Skeletal muscle satellite cell (primary cell): ENCODE measurements around the gene ARHGAP15.
A peak's percentile ranks its signal among the peaks of the same experiment; 100 is the strongest.

Experiments used
- H3K27me3 ChIP-seq: 2 replicates; pipeline ENCODE4 v1.7.0; 2013; ENCODE audit warnings: low read length; ENCODE audit not compliant: control insufficient read depth, insufficient read depth
- H3K36me3 ChIP-seq: 2 replicates; pipeline ENCODE4 v1.7.0; 2013; ENCODE audit warnings: mild to moderate bottlenecking, control low read depth, low read length; ENCODE audit not compliant: insufficient read depth
- H3K4me1 ChIP-seq: 2 replicates; pipeline ENCODE4 v1.7.0; 2013; ENCODE audit warnings: low read length; ENCODE audit not compliant: control insufficient read depth, insufficient read depth
- H3K4me2 ChIP-seq: 2 replicates; pipeline ENCODE4 v1.7.0; 2013; ENCODE audit warnings: mild to moderate bottlenecking, low read length
- H3K4me3 ChIP-seq: 2 replicates; pipeline ENCODE4 v1.7.0; 2013; ENCODE audit warnings: low read length
- H3K9ac ChIP-seq: 2 replicates; pipeline ENCODE4 v1.7.0; 2013; ENCODE audit warnings: mild to moderate bottlenecking, low read depth, low read length, moderate library complexity
- H3K9me3 ChIP-seq: replicated peaks from 2 replicates; pipeline ENCODE4 v1.7.0; 2013; ENCODE audit warnings: mild to moderate bottlenecking, control low read depth, low read length

Gene ARHGAP15

GRCh38 chr2:143333168-143333791 lies 204.1 kb downstream of the ARHGAP15 start:
- no peaks in the 10 kb centered on the region for H3K4me1 ChIP-seq
- H3K36me3 ChIP-seq, result no peaks in the 10 kb centered on the region
- H3K9ac ChIP-seq, result no peak overlapping the region
- H3K4me2 ChIP-seq, result no peak overlapping the region
- no peak overlapping the region for H3K4me3 ChIP-seq
- H3K9me3 ChIP-seq, result no peaks in the 10 kb centered on the region
- H3K27me3 ChIP-seq, result no peaks in the 10 kb centered on the region

GRCh38 chr2:143333847-143334246 lies 204.6 kb downstream of the ARHGAP15 start:
- no peaks in the 10 kb centered on the region for H3K9me3 ChIP-seq
- no peaks in the 10 kb centered on the region for H3K36me3 ChIP-seq
- no peak overlapping the region for H3K4me3 ChIP-seq
- no peaks in the 10 kb centered on the region for H3K4me1 ChIP-seq
- no peaks in the 10 kb centered on the region for H3K27me3 ChIP-seq
- H3K9ac ChIP-seq, result no peak overlapping the region
- no peak overlapping the region for H3K4me2 ChIP-seq

- H3K4me1 ChIP-seq, result no peaks in the 10 kb centered on the region
- no peak overlapping the region for H3K4me2 ChIP-seq
- no peaks in the 10 kb centered on the region for H3K27me3 ChIP-seq
- no peak overlapping the region for H3K4me3 ChIP-seq
- H3K9me3 ChIP-seq, result no peaks in the 10 kb centered on the region
- H3K9ac ChIP-seq, result no peak overlapping the region
- no peaks in the 10 kb centered on the region for H3K36me3 ChIP-seq
These were observed 205.6 kb downstream of the ARHGAP15 start for GRCh38 chr2:143334837-143335236.

GRCh38 chr2:143336719-143337210 lies 207.5 kb downstream of the ARHGAP15 start:
- no peaks in the 10 kb centered on the region for H3K9me3 ChIP-seq

GRCh38 chr2:143341478-143341877 lies 212.3 kb downstream of the ARHGAP15 start:
- no peak overlapping the region for H3K4me3 ChIP-seq
- H3K9ac ChIP-seq, result no peak overlapping the region
- H3K9me3 ChIP-seq, result no peaks in the 10 kb centered on the region
- H3K4me1 ChIP-seq, result peaks cover 3% of the 10 kb centered on the region
- H3K36me3 ChIP-seq, result no peaks in the 10 kb centered on the region
- H3K4me2 ChIP-seq, result no peak overlapping the region
- no peaks in the 10 kb centered on the region for H3K27me3 ChIP-seq

More at GRCh38 chr2:143336719-143337210, 207.5 kb downstream of the ARHGAP15 start:
- Histone ChIP-seq H3K36me3 (no peaks in the 10 kb centered on the region), H3K4me2 (no peak overlapping the region), H3K4me1 (no peaks in the 10 kb centered on the region), H3K27me3 (no peaks in the 10 kb centered on the region), H3K4me3 (no peak overlapping the region), H3K9ac (no peak overlapping the region)

GRCh38 chr2:143344780-143345179 lies 215.6 kb downstream of the ARHGAP15 start:
- no peak overlapping the region for H3K4me3 ChIP-seq
- no peak overlapping the region for H3K4me2 ChIP-seq
- no peaks in the 10 kb centered on the region for H3K36me3 ChIP-seq
- H3K4me1 ChIP-seq, result peaks cover 3% of the 10 kb centered on the region
- H3K9ac ChIP-seq, result no peak overlapping the region
- H3K9me3 ChIP-seq, result no peaks in the 10 kb centered on the region
- no peaks in the 10 kb centered on the region for H3K27me3 ChIP-seq

GRCh38 chr2:143345887-143346787 lies 216.9 kb downstream of the ARHGAP15 start:
- H3K9me3 ChIP-seq, result no peaks in the 10 kb centered on the region
- no peak overlapping the region for H3K4me3 ChIP-seq
- peak overlapping the region; percentile 29 for H3K4me2 ChIP-seq
- H3K36me3 ChIP-seq, result no peaks in the 10 kb centered on the region
- H3K9ac ChIP-seq, result no peak overlapping the region
- peaks cover 3% of the 10 kb centered on the region for H3K4me1 ChIP-seq
- no peaks in the 10 kb centered on the region for H3K27me3 ChIP-seq

- no peak overlapping the region for H3K4me2 ChIP-seq
- H3K4me1 ChIP-seq, result peaks cover 3% of the 10 kb centered on the region
- no peaks in the 10 kb centered on the region for H3K9me3 ChIP-seq
- H3K27me3 ChIP-seq, result no peaks in the 10 kb centered on the region
- no peak overlapping the region for H3K9ac ChIP-seq
- H3K36me3 ChIP-seq, result no peaks in the 10 kb centered on the region
- no peak overlapping the region for H3K4me3 ChIP-seq
These were observed 218.1 kb downstream of the ARHGAP15 start for GRCh38 chr2:143347271-143347695.

- Histone ChIP-seq H3K9ac (no peak overlapping the region), H3K4me2 (no peak overlapping the region), H3K4me3 (no peak overlapping the region), H3K9me3 (no peaks in the 10 kb centered on the region), H3K27me3 (no peaks in the 10 kb centered on the region), H3K36me3 (no peaks in the 10 kb centered on the region), H3K4me1 (peaks cover 3% of the 10 kb centered on the region)
These were observed 218.7 kb downstream of the ARHGAP15 start for GRCh38 chr2:143347901-143348414.

GRCh38 chr2:143354050-143354750 lies 225.0 kb downstream of the ARHGAP15 start:
- no peaks in the 10 kb centered on the region for H3K9me3 ChIP-seq
- H3K4me3 ChIP-seq, result no peak overlapping the region
- H3K4me2 ChIP-seq, result no peak overlapping the region
- H3K9ac ChIP-seq, result no peak overlapping the region
- no peaks in the 10 kb centered on the region for H3K4me1 ChIP-seq
- no peaks in the 10 kb centered on the region for H3K36me3 ChIP-seq
- no peaks in the 10 kb centered on the region for H3K27me3 ChIP-seq

GRCh38 chr2:143355870-143356269 lies 226.7 kb downstream of the ARHGAP15 start:
- H3K9me3 ChIP-seq, result no peaks in the 10 kb centered on the region
- no peak overlapping the region for H3K4me3 ChIP-seq
- H3K9ac ChIP-seq, result no peak overlapping the region
- no peak overlapping the region for H3K4me2 ChIP-seq
- no peaks in the 10 kb centered on the region for H3K27me3 ChIP-seq
- no peaks in the 10 kb centered on the region for H3K4me1 ChIP-seq
- H3K36me3 ChIP-seq, result no peaks in the 10 kb centered on the region
